ENCODE results near the gene TPM2.
"Not testable (repeated sequence)": the region's sequence is repeated elsewhere in the genome, so short reads cannot be mapped to it uniquely, and the experiment has no call there.

The TPM2 gene

GRCh38 chr9:35657546-35658136 is 32.1 kb downstream of the TPM2 start, which contains the start of gene RMRP:
RMRP (minus strand) TSS chr9:35658019.
- FAIRE-seq, result no peak
- peak; percentile 88 for DNase-seq (ENCODE audit: insufficient read length, low spot score)

GRCh38 chr9:35656831-35657545 is 32.7 kb downstream of the TPM2 start:
- FAIRE-seq (no peak), DNase-seq (ENCODE audit: insufficient read length, low spot score) (no peak)

- DNase-seq (ENCODE audit: insufficient read length, low spot score), result no peak
- FAIRE-seq, result no peak
These were observed 33.4 kb downstream of the TPM2 start for GRCh38 chr9:35656348-35656747.

- FAIRE-seq, result no peak
- DNase-seq (ENCODE audit: insufficient read length, low spot score), result no peak
These were observed 36.1 kb downstream of the TPM2 start for GRCh38 chr9:35653611-35654010.

- DNase-seq (ENCODE audit: insufficient read length, low spot score), result no peak
- FAIRE-seq, result no peak
These were observed 36.9 kb downstream of the TPM2 start for GRCh38 chr9:35652829-35653209.

- no peak for FAIRE-seq
- DNase-seq (ENCODE audit: insufficient read length, low spot score), result no peak
These were observed 37.5 kb downstream of the TPM2 start for GRCh38 chr9:35651956-35652828.

- FAIRE-seq, result no peak
These were observed 39.2 kb downstream of the TPM2 start, which contains the start of gene SIT1 for GRCh38 chr9:35650341-35651158. SIT1 (minus strand) TSS chr9:35650931; CDS start chr9:35650853, 78 bp downstream.

GRCh38 chr9:35649431-35650340 is 40.0 kb downstream of the TPM2 start:
- DNase-seq (ENCODE audit: insufficient read length, low spot score), result no peak
- no peak for FAIRE-seq

More at GRCh38 chr9:35650341-35651158, 39.2 kb downstream of the TPM2 start, which contains the start of gene SIT1:
- DNase-seq (ENCODE audit: insufficient read length, low spot score), result no peak

GRCh38 chr9:35646533-35647265 is 43.0 kb downstream of the TPM2 start:
- DNase-seq (ENCODE audit: insufficient read length, low spot score), result peak; percentile 77
- FAIRE-seq, result no peak

GRCh38 chr9:35646153-35646532 is 43.6 kb downstream of the TPM2 start:
- no peak for DNase-seq (ENCODE audit: insufficient read length, low spot score)
- no peak for FAIRE-seq

GRCh38 chr9:35645736-35646135 is 44.0 kb downstream of the TPM2 start:
- FAIRE-seq; DNase-seq (ENCODE audit: insufficient read length, low spot score): not testable (repeated sequence)

GRCh38 chr9:35643046-35643445 is 46.7 kb downstream of the TPM2 start:
- FAIRE-seq (no peak), DNase-seq (ENCODE audit: insufficient read length, low spot score) (no peak)

GRCh38 chr9:35641478-35641877 is 48.2 kb downstream of the TPM2 start:
- not testable (repeated sequence) for DNase-seq (ENCODE audit: insufficient read length, low spot score); FAIRE-seq

- not testable (repeated sequence) for DNase-seq (ENCODE audit: insufficient read length, low spot score)
These were observed 49.3 kb downstream of the TPM2 start for GRCh38 chr9:35640431-35640830.

GRCh38 chr9:35639631-35640030 is 50.1 kb downstream of the TPM2 start:
- FAIRE-seq, result no peak

More at GRCh38 chr9:35640431-35640830, 49.3 kb downstream of the TPM2 start:
- not testable (repeated sequence) for FAIRE-seq

GRCh38 chr9:35639225-35639624 is 50.5 kb downstream of the TPM2 start:
- not testable (repeated sequence) for FAIRE-seq; DNase-seq (ENCODE audit: insufficient read length, low spot score)

More at GRCh38 chr9:35639631-35640030, 50.1 kb downstream of the TPM2 start:
- no peak for DNase-seq (ENCODE audit: insufficient read length, low spot score)

- not testable (repeated sequence) for DNase-seq (ENCODE audit: insufficient read length, low spot score); FAIRE-seq
These were observed 51.0 kb downstream of the TPM2 start for GRCh38 chr9:35638751-35639150.

- FAIRE-seq; DNase-seq (ENCODE audit: insufficient read length, low spot score): not testable (repeated sequence)
These were observed 52.2 kb downstream of the TPM2 start for GRCh38 chr9:35637427-35637955.

Measured in HTR-8/SVneo (cell line).